Ectodermal cell (in vitro differentiated cells): ENCODE data around the gene BTG4.

Experiments
- H3K27ac ChIP-seq: 2 replicates; pipeline ENCODE4 v1.7.0; 2013; ENCODE audit warnings: mild to moderate bottlenecking, low read depth, low read length; ENCODE audit not compliant: insufficient read depth, poor library complexity, severe bottlenecking
- H3K27me3 ChIP-seq: 2 replicates; pipeline ENCODE4 v1.7.0; 2013; ENCODE audit warnings: mild to moderate bottlenecking, low read length; ENCODE audit not compliant: insufficient read depth, control insufficient read depth, poor library complexity, severe bottlenecking
- H3K36me3 ChIP-seq: one replicate; pipeline ENCODE4 v1.7.0; 2013; ENCODE audit warnings: low read length; ENCODE audit not compliant: control insufficient read depth, insufficient read depth
- H3K4me1 ChIP-seq: one replicate; pipeline ENCODE4 v1.7.0; 2013; ENCODE audit warnings: low read length; ENCODE audit not compliant: control insufficient read depth, insufficient read depth
- H3K4me3 ChIP-seq: 2 replicates; pipeline ENCODE4 v1.7.0; 2013; ENCODE audit warnings: low read depth, low read length, control low read depth; ENCODE audit not compliant: insufficient read depth
- H3K9me3 ChIP-seq: 2 replicates; pipeline ENCODE4 v1.7.0; 2013; ENCODE audit warnings: mild to moderate bottlenecking, low read length, moderate library complexity; ENCODE audit not compliant: control insufficient read depth
- WGBS, 2 experiments: methylation state at CpG; one replicate each; pipeline ENCODE4 v1.1.7; 2013; ENCODE audit warnings: missing lambda C conversion rate in 2 of 2; 5-methylcytosine and 5-hydroxymethylcytosine counted together

BTG4 gene

GRCh38 chr11:111499483-111499882 lies 12.7 kb downstream of the BTG4 start:
- H3K9me3 ChIP-seq = no peaks in the 10 kb centered on the region
- no peak overlapping the region for H3K4me3 ChIP-seq
- H3K4me1 ChIP-seq = peaks cover 3% of the 10 kb centered on the region
- H3K27me3 ChIP-seq = peaks cover 41% of the 10 kb centered on the region
- 87 to 91% methylated on average over 4 to 5 of the region's 5 CpGs for WGBS, 2 experiments
- H3K36me3 ChIP-seq = no peaks in the 10 kb centered on the region
- H3K27ac ChIP-seq = no peak overlapping the region

- WGBS, 2 experiments = 15 to 18% methylated on average over 1 of the region's 1 CpG
- Histone ChIP-seq H3K4me3 (no peak overlapping the region), H3K9me3 (no peaks in the 10 kb centered on the region), H3K27me3 (peaks cover 79% of the 10 kb centered on the region), H3K27ac (no peak overlapping the region), H3K36me3 (no peaks in the 10 kb centered on the region), H3K4me1 (peaks cover 11% of the 10 kb centered on the region)
Measured at GRCh38 chr11:111494040-111494439, 18.1 kb downstream of the BTG4 start.

- Histone ChIP-seq H3K27me3 (peaks cover 48% of the 10 kb centered on the region), H3K27ac (no peak overlapping the region), H3K36me3 (no peaks in the 10 kb centered on the region), H3K4me1 (peaks cover 11% of the 10 kb centered on the region), H3K9me3 (peaks cover 3% of the 10 kb centered on the region), H3K4me3 (no peak overlapping the region)
- WGBS, 2 experiments = 92 to 95% methylated on average over 1 of the region's 1 CpG
Measured at GRCh38 chr11:111490496-111490895, 21.7 kb downstream of the BTG4 start.

- Histone ChIP-seq H3K27ac (no peak overlapping the region), H3K4me3 (no peak overlapping the region), H3K27me3 (no peaks in the 10 kb centered on the region), H3K9me3 (peaks cover 6% of the 10 kb centered on the region), H3K36me3 (no peaks in the 10 kb centered on the region), H3K4me1 (no peaks in the 10 kb centered on the region)
Measured at GRCh38 chr11:111483431-111483830, 28.8 kb downstream of the BTG4 start.

- WGBS, 2 experiments = no CpG with 5 or more reads among the region's 1 CpG
- Histone ChIP-seq H3K4me1 (no peaks in the 10 kb centered on the region), H3K27ac (no peak overlapping the region), H3K27me3 (no peaks in the 10 kb centered on the region), H3K9me3 (peaks cover 2% of the 10 kb centered on the region), H3K36me3 (no peaks in the 10 kb centered on the region), H3K4me3 (no peak overlapping the region)
Measured at GRCh38 chr11:111479666-111480065, 32.5 kb downstream of the BTG4 start.

GRCh38 chr11:111477898-111478297 lies 34.3 kb downstream of the BTG4 start:
- Histone ChIP-seq H3K27ac (no peak overlapping the region), H3K36me3 (no peaks in the 10 kb centered on the region), H3K4me1 (no peaks in the 10 kb centered on the region), H3K4me3 (no peak overlapping the region), H3K27me3 (no peaks in the 10 kb centered on the region), H3K9me3 (no peaks in the 10 kb centered on the region)
- 94 to 95% methylated on average over 2 of the region's 2 CpGs for WGBS, 2 experiments

- Histone ChIP-seq H3K4me1 (no peaks in the 10 kb centered on the region), H3K27me3 (no peaks in the 10 kb centered on the region), H3K27ac (no peak overlapping the region), H3K4me3 (no peak overlapping the region), H3K36me3 (no peaks in the 10 kb centered on the region), H3K9me3 (no peaks in the 10 kb centered on the region)
- WGBS, 2 experiments = 89 to 92% methylated on average over 3 of the region's 3 CpGs
Measured at GRCh38 chr11:111476956-111477355, 35.2 kb downstream of the BTG4 start.

- Histone ChIP-seq H3K36me3 (no peaks in the 10 kb centered on the region), H3K4me3 (no peak overlapping the region)
- 85% methylated on average over 1 of the region's 2 CpGs; no CpG with 5 or more reads in 1 of the 2 experiments for WGBS, 2 experiments
Measured at GRCh38 chr11:111476366-111476765, 35.8 kb downstream of the BTG4 start.

GRCh38 chr11:111474432-111474831 lies 37.8 kb downstream of the BTG4 start:
- Histone ChIP-seq H3K4me3 (no peak overlapping the region), H3K9me3 (no peaks in the 10 kb centered on the region), H3K36me3 (no peaks in the 10 kb centered on the region), H3K27me3 (no peaks in the 10 kb centered on the region), H3K27ac (no peak overlapping the region), H3K4me1 (no peaks in the 10 kb centered on the region)

More at GRCh38 chr11:111476366-111476765, 35.8 kb downstream of the BTG4 start:
- Histone ChIP-seq H3K27ac (no peak overlapping the region), H3K4me1 (no peaks in the 10 kb centered on the region), H3K27me3 (no peaks in the 10 kb centered on the region), H3K9me3 (no peaks in the 10 kb centered on the region)

GRCh38 chr11:111472228-111472627 lies 40.0 kb downstream of the BTG4 start:
- Histone ChIP-seq H3K4me3 (no peak overlapping the region), H3K27me3 (no peaks in the 10 kb centered on the region), H3K36me3 (no peaks in the 10 kb centered on the region), H3K4me1 (no peaks in the 10 kb centered on the region), H3K27ac (no peak overlapping the region), H3K9me3 (no peaks in the 10 kb centered on the region)
- WGBS, 2 experiments = 85 to 92% methylated on average over 1 of the region's 1 CpG

GRCh38 chr11:111469200-111469599 lies 43.0 kb downstream of the BTG4 start:
- Histone ChIP-seq H3K36me3 (no peaks in the 10 kb centered on the region), H3K27ac (no peak overlapping the region), H3K4me1 (no peaks in the 10 kb centered on the region), H3K27me3 (no peaks in the 10 kb centered on the region), H3K4me3 (no peak overlapping the region), H3K9me3 (no peaks in the 10 kb centered on the region)
- WGBS, 2 experiments = 73 to 88% methylated on average over 4 of the region's 4 CpGs
